Peyer's patch (tissue), 4 donors: Measurements from ENCODE around the gene GRIK4. TPM values are rescaled to one million over a fixed set of nuclear protein-coding genes. Genes with fewer than 3 reads are reported as not detected.

Experiments used
- DNase-seq, 3 donors: peaks; one replicate each; pipeline ENCODE4 v3.0.0-alpha.2; 2017 to 2019
- H3K27ac ChIP-seq, 4 donors: fragments of 200-600 bp; sonication (generic); one replicate each; pipeline ENCODE4 v1.5.1; 2016 to 2019
- H3K27me3 ChIP-seq, 2 donors: fragments of 200-600 bp; sonication (generic); one replicate each; pipeline ENCODE4 v1.5.1; 2019
- H3K36me3 ChIP-seq, 3 donors: fragments of 200-600 bp; sonication (generic); one replicate each; pipeline ENCODE4 v1.5.1; 2016 to 2019
- H3K4me1 ChIP-seq, 4 donors: fragments of 200-600 bp; sonication (generic); one replicate each; pipeline ENCODE4 v1.5.1; 2016 to 2019
- H3K4me3 ChIP-seq, 4 donors: fragments of 200-600 bp; sonication (generic); 1 replicate in 3 of 4; 2 replicates in 1 of 4; pipeline ENCODE4 v1.5.1; 2016 to 2019; ENCODE audit warnings: mild to moderate bottlenecking in 1 of 4
- H3K9me3 ChIP-seq, 4 donors: fragments of 200-600 bp; sonication (generic); one replicate each; pipeline ENCODE4 v1.5.1; 2016 to 2019; ENCODE audit warnings: mild to moderate bottlenecking in 1 of 4
- POLR2A ChIP-seq, 2 donors: fragments of 450-650 bp; IDR thresholded peaks; one replicate each; pipeline ENCODE4 v1.5.1; 2017; ENCODE audit warnings: antibody characterized with exemption in 2 of 2, mild to moderate bottlenecking in 2 of 2, moderate library complexity in 2 of 2
- total RNA-seq, 4 donors: library from RNA; depleted of rRNA; stranded (reverse); fragments of >200 nt; gene quantifications; one replicate each; pipeline ENCODE4 v1.1.0, GENCODE V29; 2016
- TF ChIP-seq, protein P1 (sequence below), 6 experiments: fragments of 450-650 bp in 4 of 6; fragments of 200-600 bp in 2 of 6; sonication (generic) in 1 of 6; IDR thresholded peaks; one replicate each; pipeline ENCODE4 v1.5.1; 2017 to 2019; ENCODE audit warnings: antibody characterized with exemption in 6 of 6, mild to moderate bottlenecking in 3 of 6, moderate library complexity in 1 of 6

Gene GRIK4
- total RNA-seq, 4 donors from 2014 or later, result 0.40 to 2.5 TPM; not detected in 2

DNA sequence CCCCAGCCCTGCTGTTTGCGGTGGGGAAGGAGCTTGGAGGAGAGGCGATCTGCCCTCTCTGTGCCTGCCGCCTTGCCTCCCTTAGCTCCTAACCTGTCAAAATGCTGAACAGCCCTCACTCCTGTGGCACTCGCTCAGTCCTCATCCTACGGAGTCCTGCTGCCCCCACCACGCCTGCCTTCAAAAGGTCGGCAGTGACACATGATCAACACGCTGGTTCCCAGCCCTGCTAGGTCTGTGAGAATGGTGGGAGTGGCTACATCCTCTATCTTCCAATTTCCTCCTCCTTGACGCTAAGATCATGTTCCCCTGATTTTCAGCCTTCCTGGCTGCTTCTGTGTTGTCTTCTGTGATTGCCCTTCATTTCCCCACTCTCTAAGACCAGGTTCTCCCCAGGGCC, 392.1 kb downstream of the GRIK4 start:
- no peak for DNase-seq
- H3K4me3 ChIP-seq, result no peak overlapping the region
- no peaks in the 10 kb centered on the region for H3K27me3 ChIP-seq
- no peak for TF ChIP-seq POLR2A (IDR thresholded peaks at IDR 0.05)
- TF ChIP-seq, protein P1, sequence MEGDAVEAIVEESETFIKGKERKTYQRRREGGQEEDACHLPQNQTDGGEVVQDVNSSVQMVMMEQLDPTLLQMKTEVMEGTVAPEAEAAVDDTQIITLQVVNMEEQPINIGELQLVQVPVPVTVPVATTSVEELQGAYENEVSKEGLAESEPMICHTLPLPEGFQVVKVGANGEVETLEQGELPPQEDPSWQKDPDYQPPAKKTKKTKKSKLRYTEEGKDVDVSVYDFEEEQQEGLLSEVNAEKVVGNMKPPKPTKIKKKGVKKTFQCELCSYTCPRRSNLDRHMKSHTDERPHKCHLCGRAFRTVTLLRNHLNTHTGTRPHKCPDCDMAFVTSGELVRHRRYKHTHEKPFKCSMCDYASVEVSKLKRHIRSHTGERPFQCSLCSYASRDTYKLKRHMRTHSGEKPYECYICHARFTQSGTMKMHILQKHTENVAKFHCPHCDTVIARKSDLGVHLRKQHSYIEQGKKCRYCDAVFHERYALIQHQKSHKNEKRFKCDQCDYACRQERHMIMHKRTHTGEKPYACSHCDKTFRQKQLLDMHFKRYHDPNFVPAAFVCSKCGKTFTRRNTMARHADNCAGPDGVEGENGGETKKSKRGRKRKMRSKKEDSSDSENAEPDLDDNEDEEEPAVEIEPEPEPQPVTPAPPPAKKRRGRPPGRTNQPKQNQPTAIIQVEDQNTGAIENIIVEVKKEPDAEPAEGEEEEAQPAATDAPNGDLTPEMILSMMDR (IDR thresholded peaks at IDR 0.05), result no peak
- H3K4me1 ChIP-seq, result no peaks in the 10 kb centered on the region
- no peak overlapping the region for H3K27ac ChIP-seq
- no peaks in the 10 kb centered on the region for H3K9me3 ChIP-seq
- H3K36me3 ChIP-seq, result no peaks in the 10 kb centered on the region

DNA sequence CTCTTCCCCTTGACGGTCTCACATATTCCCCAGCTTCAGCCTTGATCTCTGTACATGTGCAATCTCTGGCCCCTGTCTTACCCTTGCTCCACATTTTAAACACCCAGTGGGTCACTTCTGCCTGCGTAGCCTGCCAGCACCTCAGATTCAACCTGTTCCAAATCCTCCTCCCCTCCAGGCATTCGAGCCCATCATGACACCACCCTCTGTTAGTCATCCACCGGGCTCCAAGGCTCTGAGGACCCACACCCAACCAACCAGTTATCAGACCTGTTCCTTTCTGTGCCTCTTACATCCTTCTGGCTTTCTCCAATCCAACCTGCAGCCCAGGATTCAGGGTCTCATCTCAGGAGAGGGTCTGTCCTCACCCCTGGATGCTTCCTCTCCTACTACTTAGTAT, 392.6 kb downstream of the GRIK4 start:
- H3K4me1 ChIP-seq, result no peaks in the 10 kb centered on the region

DNA sequence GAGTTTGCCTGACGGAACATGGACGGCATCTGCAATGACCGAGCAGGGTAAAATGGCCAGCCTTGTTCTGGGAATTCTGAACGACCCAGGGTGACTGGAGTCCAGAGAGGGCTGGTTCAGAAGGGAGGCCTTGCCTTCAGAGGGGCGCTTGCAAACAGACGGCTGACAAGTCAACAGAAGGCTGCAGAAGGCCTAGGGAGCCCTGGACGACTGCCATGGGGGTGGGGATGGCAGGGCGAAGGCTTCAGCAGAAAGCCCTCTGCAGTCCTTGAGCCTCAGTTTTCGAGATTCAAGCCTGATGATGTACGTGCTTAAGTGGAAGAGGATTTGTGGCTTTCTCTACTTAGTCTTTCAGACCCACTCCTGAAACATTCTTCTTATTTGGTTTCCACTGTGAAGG, 395.2 kb downstream of the GRIK4 start:
- Histone ChIP-seq H3K9me3 (no peaks in the 10 kb centered on the region), H3K27ac (no peak overlapping the region), H3K4me1 (no peaks in the 10 kb centered on the region), H3K4me3 (no peak overlapping the region), H3K36me3 (no peaks in the 10 kb centered on the region), H3K27me3 (no peaks in the 10 kb centered on the region)
- TF ChIP-seq, protein P1 (IDR thresholded peaks at IDR 0.05), result no peak
- no peak for TF ChIP-seq POLR2A (IDR thresholded peaks at IDR 0.05)
- DNase-seq, result no peak

More for the DNA sequence above, 392.6 kb downstream of the GRIK4 start:
- Histone ChIP-seq H3K27me3 (no peaks in the 10 kb centered on the region), H3K9me3 (no peaks in the 10 kb centered on the region), H3K36me3 (no peaks in the 10 kb centered on the region), H3K4me3 (no peak overlapping the region), H3K27ac (no peak overlapping the region)
- DNase-seq, result no peak
- no peak for TF ChIP-seq POLR2A (IDR thresholded peaks at IDR 0.05)
- TF ChIP-seq, protein P1 (IDR thresholded peaks at IDR 0.05), result no peak

DNA sequence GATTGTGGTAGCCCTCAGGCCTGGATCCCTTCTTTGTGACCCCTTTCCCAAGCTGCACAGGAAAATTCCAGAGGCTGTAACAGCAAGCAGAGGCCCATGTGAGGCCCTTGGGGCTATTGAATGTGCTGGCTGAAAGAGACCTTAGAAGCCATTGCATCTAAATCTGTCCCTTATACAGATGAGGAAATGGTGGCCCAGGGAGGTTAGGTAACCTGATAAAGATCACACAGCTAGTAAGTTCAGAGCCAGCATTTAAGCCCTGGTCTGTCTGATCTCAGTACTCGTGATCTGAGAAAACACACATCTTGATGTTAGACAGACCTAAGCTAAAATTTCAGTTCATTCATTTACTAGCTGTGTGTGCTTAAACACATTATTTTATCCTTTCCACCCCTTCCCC, 396.4 kb downstream of the GRIK4 start:
- H3K4me1 ChIP-seq, result no peaks in the 10 kb centered on the region

DNA sequence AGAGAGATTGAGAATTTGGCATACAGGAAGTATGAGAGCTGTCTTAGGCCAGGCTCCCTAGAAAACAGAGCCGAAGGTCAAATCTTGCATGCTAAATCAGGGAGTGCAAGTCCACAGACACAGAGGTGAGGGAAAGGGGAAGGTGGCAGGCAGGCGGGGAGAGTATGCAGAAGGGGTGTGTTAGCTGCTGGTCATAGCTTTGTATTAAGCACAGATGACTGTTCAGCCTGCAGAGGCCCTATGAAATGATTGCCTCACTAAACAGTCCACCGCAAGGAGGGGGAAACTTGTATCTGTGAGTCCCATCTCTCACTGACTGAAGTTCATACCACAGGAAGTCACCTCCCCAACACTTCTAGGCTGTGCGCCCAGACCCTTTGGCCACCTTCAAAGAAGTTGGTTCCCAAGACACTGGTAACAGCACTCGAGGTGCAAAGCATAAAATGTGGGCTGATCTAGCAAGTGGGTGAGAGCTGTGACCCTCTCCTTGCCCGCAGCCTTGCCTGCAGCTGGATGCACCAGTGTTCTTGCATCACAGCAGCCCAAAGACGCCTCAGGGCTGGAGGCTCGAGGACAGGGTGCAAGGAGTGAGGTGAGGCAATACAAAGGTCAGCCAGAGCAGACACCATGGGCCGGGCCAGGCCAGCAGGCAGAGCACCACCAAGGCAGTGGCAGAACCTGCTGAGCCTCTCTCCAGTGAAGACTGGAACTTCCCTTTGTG, 397.1 kb downstream of the GRIK4 start:
- Histone ChIP-seq H3K9me3 (no peaks in the 10 kb centered on the region), H3K36me3 (no peaks in the 10 kb centered on the region), H3K27ac (no peak overlapping the region), H3K4me1 (no peaks in the 10 kb centered on the region), H3K27me3 (no peaks in the 10 kb centered on the region), H3K4me3 (no peak overlapping the region)
- no peak for DNase-seq
- TF ChIP-seq, protein P1 (IDR thresholded peaks at IDR 0.05), result no peak
- no peak for TF ChIP-seq POLR2A (IDR thresholded peaks at IDR 0.05)

More for the DNA sequence above, 396.4 kb downstream of the GRIK4 start:
- DNase-seq, result no peak
- TF ChIP-seq POLR2A (IDR thresholded peaks at IDR 0.05), result no peak
- TF ChIP-seq, protein P1 (IDR thresholded peaks at IDR 0.05), result no peak
- Histone ChIP-seq H3K27ac (no peak overlapping the region), H3K9me3 (no peaks in the 10 kb centered on the region), H3K4me3 (no peak overlapping the region), H3K27me3 (no peaks in the 10 kb centered on the region), H3K36me3 (no peaks in the 10 kb centered on the region)
